GM23248 (cell line): ENCODE results near the gene CSRNP3. TPM values are rescaled to one million over a fixed set of nuclear protein-coding genes. Genes with fewer than 3 reads are reported as not detected.

Experiments used
- DNase-seq: peaks from one replicate; pipeline ENCODE4 v3.0.0-alpha.2; 2015
- H2AFZ ChIP-seq: fragments of 200-600 bp; sonication (generic); 2 replicates; pipeline ENCODE4 v1.6.1; 2016; ENCODE audit warnings: antibody characterized with exemption
- H3F3A ChIP-seq: fragments of 200-600 bp; sonication (generic); 2 replicates; pipeline ENCODE4 v1.6.1; 2016; ENCODE audit warnings: mild to moderate bottlenecking, antibody characterized with exemption, mixed run types; ENCODE audit not compliant: insufficient read depth
- H3K27ac ChIP-seq: fragments of 200-600 bp; sonication (generic); 2 replicates; pipeline ENCODE4 v1.5.1; 2016; ENCODE audit warnings: mild to moderate bottlenecking
- H3K27me3 ChIP-seq: fragments of 200-600 bp; sonication (generic); replicated peaks from 2 replicates; pipeline ENCODE4 v1.6.1; 2016; ENCODE audit warnings: mild to moderate bottlenecking; ENCODE audit not compliant: insufficient read depth
- H3K36me3 ChIP-seq: fragments of 200-600 bp; sonication (generic); 2 replicates; pipeline ENCODE4 v1.6.1; 2016; ENCODE audit warnings: low read depth, mild to moderate bottlenecking
- H3K4me1 ChIP-seq: fragments of 200-600 bp; sonication (generic); 2 replicates; pipeline ENCODE4 v1.6.1; 2016; ENCODE audit warnings: mild to moderate bottlenecking; ENCODE audit not compliant: insufficient read depth
- H3K4me2 ChIP-seq: fragments of 200-600 bp; sonication (generic); one replicate; pipeline ENCODE4 v1.6.1; 2016; ENCODE audit warnings: mild to moderate bottlenecking; ENCODE audit not compliant: unreplicated experiment
- H3K4me3 ChIP-seq: fragments of 200-600 bp; sonication (generic); 2 replicates; pipeline ENCODE4 v1.5.1; 2016; ENCODE audit warnings: mild to moderate bottlenecking
- H3K79me2 ChIP-seq: fragments of 200-600 bp; sonication (generic); 2 replicates; pipeline ENCODE4 v1.6.1; 2016; ENCODE audit warnings: mild to moderate bottlenecking; ENCODE audit not compliant: insufficient read depth
- H3K9ac ChIP-seq: fragments of 200-600 bp; sonication (generic); 2 replicates; pipeline ENCODE4 v1.6.1; 2016; ENCODE audit warnings: mild to moderate bottlenecking
- H3K9me2 ChIP-seq: fragments of 200-600 bp; sonication (generic); 2 replicates; pipeline ENCODE4 v1.6.1; 2016; ENCODE audit warnings: mixed run types, mild to moderate bottlenecking, moderate library complexity; ENCODE audit not compliant: insufficient read depth
- H3K9me3 ChIP-seq: fragments of 200-600 bp; sonication (generic); one replicate; pipeline ENCODE4 v1.6.1; 2017; ENCODE audit warnings: low read depth
- H4K20me1 ChIP-seq: fragments of 200-600 bp; sonication (generic); 2 replicates; pipeline ENCODE4 v1.6.0; 2016; ENCODE audit not compliant: insufficient read depth
- EZH2 ChIP-seq: fragments of 200-600 bp; sonication (generic); IDR thresholded peaks from 2 replicates; pipeline ENCODE4 v1.6.1; 2018; ENCODE audit warnings: antibody characterized with exemption, mild to moderate bottlenecking; ENCODE audit not compliant: insufficient read depth, poor library complexity, severe bottlenecking
- EZH2phosphoT487 ChIP-seq: fragments of 200-600 bp; sonication (generic); IDR thresholded peaks from 2 replicates; pipeline ENCODE4 v1.6.1; 2018; ENCODE audit warnings: antibody characterized with exemption, moderate library complexity, mild to moderate bottlenecking, low read depth; ENCODE audit not compliant: insufficient read depth
- WGBS, 2 experiments: methylation state at CpG; one replicate each; pipeline ENCODE4 v1.1.6; 2015 to 2017; ENCODE audit warnings: low lambda C conversion rate in 2 of 2, low coverage in 1 of 2; ENCODE audit errors: missing lambda C conversion rate in 2 of 2; 5-methylcytosine and 5-hydroxymethylcytosine counted together
- in situ Hi-C: fragments of 300-500 bp; cut with MboI; formaldehyde crosslinking; loops from 2 replicates; pipeline ENCODE4 v1.15.0; 2020
- polyA plus RNA-seq: library from polyadenylated mRNA; unstranded; fragments of >200 nt; fragmentation: Nextera tagmentation; extraction: Ambion mirVana; gene quantifications from 2 replicates; pipeline ENCODE4 v1.2.1, GENCODE V29; 2016
- total RNA-seq: library from RNA; depleted of rRNA; stranded (reverse); fragments of >200 nt; shearing (Covaris generic); gene quantifications from 2 replicates; pipeline ENCODE4 v1.2.3, GENCODE V29; 2014

CSRNP3 gene
- total and polyA plus RNA-seq, 2 experiments from 2014 or later, result 0.43 to 0.73 TPM

DNA sequence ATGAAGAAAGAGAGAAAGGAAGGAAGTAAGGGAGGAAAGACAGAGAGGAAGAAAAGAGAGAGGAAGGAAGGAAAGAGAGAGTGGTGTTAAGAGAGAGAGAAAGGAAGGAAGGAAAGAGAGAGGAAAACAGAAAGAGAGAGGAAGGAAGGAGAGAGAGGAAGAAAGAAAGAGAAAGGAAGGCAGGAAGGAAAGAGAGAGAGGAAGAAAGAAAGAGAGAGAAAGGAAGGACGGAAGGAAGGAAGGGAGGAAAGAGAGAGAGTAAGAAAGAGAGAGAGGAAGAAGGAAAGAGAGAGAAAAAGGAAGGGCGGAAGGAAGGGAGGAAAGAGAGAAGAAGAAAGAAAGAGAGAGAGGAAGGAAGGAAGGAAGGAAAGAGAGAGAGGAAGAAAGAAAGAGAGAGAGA is 197.1 kb downstream of the CSRNP3 start:
- TF ChIP-seq EZH2phosphoT487, result no peak
- TF ChIP-seq EZH2, result no peak
- no peaks in the 10 kb centered on the region for H3K4me1 ChIP-seq
- no peak overlapping the region for H3K4me2 ChIP-seq
- H3K27me3 ChIP-seq, result no peaks in the 10 kb centered on the region
- H4K20me1 ChIP-seq, result no peaks in the 10 kb centered on the region
- H3K9me2 ChIP-seq, result no peaks in the 10 kb centered on the region
- no peak overlapping the region for H2AFZ ChIP-seq
- in situ Hi-C loops, result no loop called here
- H3K36me3 ChIP-seq, result no peaks in the 10 kb centered on the region
- DNase-seq, result no peak
- no peak overlapping the region for H3K27ac ChIP-seq
- no peaks in the 10 kb centered on the region for H3F3A ChIP-seq
- H3K9ac ChIP-seq, result no peak overlapping the region
- no peak overlapping the region for H3K4me3 ChIP-seq
- 71 to 83% methylated on average over 1 to 2 of the region's 2 CpGs for WGBS, 2 experiments
- H3K9me3 ChIP-seq, result no peaks in the 10 kb centered on the region
- no peaks in the 10 kb centered on the region for H3K79me2 ChIP-seq

DNA sequence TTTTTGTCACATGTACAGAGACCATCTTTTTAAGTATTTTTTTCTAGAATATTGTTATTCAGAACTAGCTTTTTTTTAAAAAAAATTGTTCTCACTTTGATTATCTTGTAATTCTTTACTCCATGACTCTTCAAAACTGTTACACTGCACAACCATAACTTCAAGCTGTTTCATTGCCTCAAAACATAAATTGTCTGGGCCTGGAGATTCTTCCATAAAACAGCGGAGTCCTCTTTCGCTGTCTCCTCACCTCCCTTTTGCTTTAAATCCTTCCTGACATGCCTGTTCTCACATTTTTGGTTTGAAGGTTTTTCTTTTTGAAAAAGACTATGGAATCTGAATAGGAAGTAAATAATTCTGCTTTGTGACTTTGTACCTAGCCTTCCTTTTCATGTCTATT is 197.9 kb downstream of the CSRNP3 start:
- Histone ChIP-seq H3K4me1 (no peaks in the 10 kb centered on the region), H3K27me3 (no peaks in the 10 kb centered on the region), H3K27ac (no peak overlapping the region), H3K9me2 (no peaks in the 10 kb centered on the region), H2AFZ (no peak overlapping the region), H3K4me2 (no peak overlapping the region), H3K36me3 (no peaks in the 10 kb centered on the region), H3K9me3 (no peaks in the 10 kb centered on the region), H3K4me3 (no peak overlapping the region), H3K9ac (no peak overlapping the region), H3F3A (no peaks in the 10 kb centered on the region), H3K79me2 (no peaks in the 10 kb centered on the region), H4K20me1 (no peaks in the 10 kb centered on the region)
- DNase-seq, result no peak
- 47 to 48% methylated on average over 2 of the region's 2 CpGs for WGBS, 2 experiments
- in situ Hi-C loops, result no loop called here
- no peak for TF ChIP-seq EZH2
- TF ChIP-seq EZH2phosphoT487, result no peak

DNA sequence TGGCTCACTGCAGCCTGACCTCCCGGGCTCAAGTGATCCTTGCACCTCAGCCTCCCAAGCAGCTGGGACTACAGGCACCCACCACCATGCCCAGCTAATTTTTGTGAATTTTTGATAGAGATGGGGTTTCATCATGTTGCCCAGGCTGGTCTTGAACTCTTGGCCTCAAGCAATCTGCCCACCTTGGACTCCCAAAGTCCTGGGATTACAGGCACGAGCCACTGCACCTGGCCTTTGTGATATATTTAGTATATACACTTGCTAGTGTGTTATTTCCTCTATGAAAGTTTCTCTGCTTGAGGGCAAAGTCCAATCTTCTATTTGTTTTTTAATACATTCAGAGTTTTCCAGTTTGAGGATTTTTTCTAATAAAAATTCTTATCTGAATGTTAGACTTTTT is 205.3 kb downstream of the CSRNP3 start:
- in situ Hi-C loops, result no loop called here

DNA sequence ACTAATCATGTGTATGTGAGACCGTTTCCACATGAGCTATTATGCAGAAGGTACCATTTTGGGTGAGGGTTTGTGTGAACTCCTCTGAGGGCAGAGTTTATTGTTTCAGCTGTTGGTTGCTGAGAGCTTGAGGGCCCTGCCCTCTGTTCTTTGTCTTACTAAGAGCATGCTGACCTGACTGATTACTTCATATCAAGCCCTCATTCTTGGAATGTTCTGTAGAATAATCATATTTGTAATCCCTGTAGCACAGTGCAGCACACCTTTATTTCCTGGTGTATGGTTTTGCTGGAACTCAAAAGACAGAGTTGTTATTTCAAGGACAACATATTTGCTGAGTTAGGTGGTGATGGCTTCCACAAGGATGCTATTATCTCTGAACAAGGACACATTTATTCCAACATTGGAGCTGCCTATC is 206.1 kb downstream of the CSRNP3 start:
- Histone ChIP-seq H3K9me3 (no peaks in the 10 kb centered on the region), H3K4me3 (no peak overlapping the region), H3K9ac (no peak overlapping the region), H3K27ac (no peak overlapping the region), H3K27me3 (no peaks in the 10 kb centered on the region), H4K20me1 (no peaks in the 10 kb centered on the region), H3K79me2 (no peaks in the 10 kb centered on the region), H3K9me2 (no peaks in the 10 kb centered on the region; the same call in 1 of the 2 replicates), H3F3A (no peaks in the 10 kb centered on the region), H3K36me3 (no peaks in the 10 kb centered on the region), H3K4me2 (no peak overlapping the region), H3K4me1 (no peaks in the 10 kb centered on the region), H2AFZ (no peak overlapping the region)
- TF ChIP-seq EZH2, result no peak
- no peak for TF ChIP-seq EZH2phosphoT487
- 39 to 50% methylated on average over 1 of the region's 1 CpG for WGBS, 2 experiments
- in situ Hi-C loops, result no loop called here
- DNase-seq, result no peak

More for the DNA sequence above, 205.3 kb downstream of the CSRNP3 start:
- no peak overlapping the region for H3K4me2 ChIP-seq
- 91 to 96% methylated on average over 2 of the region's 2 CpGs for WGBS, 2 experiments
- no peaks in the 10 kb centered on the region for H3K4me1 ChIP-seq
- no peaks in the 10 kb centered on the region for H3K79me2 ChIP-seq
- no peak for DNase-seq
- H2AFZ ChIP-seq, result no peak overlapping the region
- H3K27me3 ChIP-seq, result no peaks in the 10 kb centered on the region
- H3K9me2 ChIP-seq, result no peaks in the 10 kb centered on the region; the same call in 1 of the 2 replicates
- H3K27ac ChIP-seq, result no peak overlapping the region
- no peak overlapping the region for H3K9ac ChIP-seq
- no peaks in the 10 kb centered on the region for H3F3A ChIP-seq
- no peaks in the 10 kb centered on the region for H3K9me3 ChIP-seq
- no peaks in the 10 kb centered on the region for H3K36me3 ChIP-seq
- H3K4me3 ChIP-seq, result no peak overlapping the region
- no peaks in the 10 kb centered on the region for H4K20me1 ChIP-seq
- TF ChIP-seq EZH2phosphoT487, result no peak
- TF ChIP-seq EZH2, result no peak

DNA sequence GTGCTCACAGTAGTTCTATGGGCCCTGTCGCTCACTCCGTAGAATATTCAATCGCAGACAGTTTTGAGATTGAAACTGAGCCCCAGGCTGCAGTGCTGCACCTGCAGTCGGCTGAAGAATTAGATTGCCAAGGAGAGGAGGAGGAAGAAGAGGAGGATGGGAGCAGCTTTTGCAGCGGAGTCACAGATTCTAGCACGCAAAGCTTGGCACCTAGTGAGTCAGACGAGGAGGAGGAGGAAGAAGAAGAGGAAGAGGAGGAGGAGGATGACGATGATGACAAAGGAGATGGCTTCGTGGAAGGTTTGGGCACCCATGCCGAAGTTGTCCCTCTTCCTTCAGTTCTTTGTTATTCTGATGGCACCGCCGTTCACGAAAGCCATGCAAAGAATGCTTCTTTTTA is 209.4 kb downstream of the CSRNP3 start:
- WGBS, 2 experiments, result 88 to 94% methylated on average over 13 of the region's 13 CpGs
- H3K79me2 ChIP-seq, result no peaks in the 10 kb centered on the region
- TF ChIP-seq EZH2phosphoT487, result no peak
- no peak for TF ChIP-seq EZH2
- no peaks in the 10 kb centered on the region for H3F3A ChIP-seq
- H3K9me3 ChIP-seq, result no peaks in the 10 kb centered on the region
- H3K9ac ChIP-seq, result no peak overlapping the region
- H3K4me2 ChIP-seq, result no peak overlapping the region
- no peaks in the 10 kb centered on the region; the same call in 1 of the 2 replicates for H3K9me2 ChIP-seq
- no peaks in the 10 kb centered on the region for H3K4me1 ChIP-seq
- no peak for DNase-seq
- no peak overlapping the region for H3K27ac ChIP-seq
- no peak overlapping the region for H2AFZ ChIP-seq
- H3K4me3 ChIP-seq, result no peak overlapping the region
- no peaks in the 10 kb centered on the region for H4K20me1 ChIP-seq
- H3K27me3 ChIP-seq, result no peaks in the 10 kb centered on the region
- in situ Hi-C loops, result no loop called here
- H3K36me3 ChIP-seq, result no peaks in the 10 kb centered on the region
